Neural cell (in vitro differentiated cells): ENCODE results near the gene ATE1.

ENCODE experiments used
- CTCF ChIP-seq: fragments of 450-650 bp; IDR thresholded peaks from 2 replicates; pipeline ENCODE4 v1.5.1; 2014; ENCODE audit warnings: antibody characterized with exemption, mild to moderate bottlenecking, moderate library complexity; ENCODE audit not compliant: poor library complexity, severe bottlenecking
- EP300 ChIP-seq: fragments of 450-650 bp; conservative IDR thresholded peaks from 2 replicates; pipeline ENCODE4 v1.6.1; 2014; ENCODE audit warnings: antibody characterized with exemption, mild to moderate bottlenecking, moderate library complexity; ENCODE audit not compliant: poor library complexity, severe bottlenecking
- EZH2 ChIP-seq: fragments of 200-600, 300-800 bp; shearing (Covaris generic), sonication (generic); IDR thresholded peaks from 2 replicates; pipeline ENCODE4 v1.6.1; 2014; ENCODE audit warnings: antibody characterized with exemption, low read length, borderline replicate concordance, mild to moderate bottlenecking; ENCODE audit not compliant: insufficient read depth, poor library complexity, severe bottlenecking
- MXI1 ChIP-seq: fragments of 450-650 bp; conservative IDR thresholded peaks from 2 replicates; pipeline ENCODE4 v1.6.1; 2014; ENCODE audit warnings: antibody characterized with exemption, mild to moderate bottlenecking; ENCODE audit not compliant: poor library complexity, severe bottlenecking
- POLR2AphosphoS5 ChIP-seq: IDR thresholded peaks from 2 replicates; pipeline ENCODE4 v1.6.1; 2012
- RAD21 ChIP-seq: fragments of 450-650 bp; conservative IDR thresholded peaks from 2 replicates; pipeline ENCODE4 v1.6.1; 2014; ENCODE audit warnings: antibody characterized with exemption, mild to moderate bottlenecking, moderate library complexity
- REST ChIP-seq: IDR thresholded peaks from 2 replicates; pipeline ENCODE4 v1.6.1; 2012; ENCODE audit warnings: borderline replicate concordance
- TAF1 ChIP-seq: IDR thresholded peaks from 2 replicates; pipeline ENCODE4 v1.6.1; 2012; ENCODE audit warnings: low read depth

GRCh38 chr10:121843379-121843778 lies 84.5 kb downstream of the ATE1 start:
- TF ChIP-seq EZH2 (no peak), CTCF (no peak), EP300 (no peak), REST (no peak), POLR2AphosphoS5 (no peak), TAF1 (no peak), RAD21 (no peak), MXI1 (no peak)
